Esophagus squamous epithelium (tissue), 4 donors: ENCODE results near the gene MCL1.

Source experiments
- POLR2A ChIP-seq, 4 donors: fragments of 450-650 bp; IDR thresholded peaks; one replicate each; pipeline ENCODE4 v1.6.1; 2017; ENCODE audit warnings: antibody characterized with exemption in 4 of 4, mild to moderate bottlenecking in 4 of 4, moderate library complexity in 3 of 4
- TF ChIP-seq, protein P1 (sequence below), 6 experiments: fragments of 450-650 bp in 4 of 6; fragments of 200-600 bp in 2 of 6; sonication (generic) in 2 of 6; IDR thresholded peaks; one replicate each; pipeline ENCODE4 v1.5.1; 2016 to 2019; ENCODE audit warnings: antibody characterized with exemption in 6 of 6, mild to moderate bottlenecking in 4 of 6, moderate library complexity in 4 of 6

DNA sequence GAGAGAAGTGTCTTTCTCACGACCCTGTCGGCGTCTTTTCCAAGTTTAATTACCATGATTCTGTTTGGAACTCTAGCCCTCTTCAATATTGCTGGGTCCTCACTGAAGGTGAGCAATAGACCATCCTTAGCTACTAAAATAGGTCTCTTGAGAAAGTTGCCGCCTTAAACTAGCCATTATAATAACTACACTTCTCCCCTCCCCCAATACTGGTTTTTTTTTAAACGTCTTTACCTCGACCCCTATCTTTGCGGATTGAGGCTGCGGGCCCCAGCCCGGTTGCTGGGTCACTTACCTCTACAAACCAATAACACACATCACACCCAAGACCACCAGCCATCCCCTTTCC lies 49.3 kb upstream of the MCL1 start:
- TF ChIP-seq, protein P1, sequence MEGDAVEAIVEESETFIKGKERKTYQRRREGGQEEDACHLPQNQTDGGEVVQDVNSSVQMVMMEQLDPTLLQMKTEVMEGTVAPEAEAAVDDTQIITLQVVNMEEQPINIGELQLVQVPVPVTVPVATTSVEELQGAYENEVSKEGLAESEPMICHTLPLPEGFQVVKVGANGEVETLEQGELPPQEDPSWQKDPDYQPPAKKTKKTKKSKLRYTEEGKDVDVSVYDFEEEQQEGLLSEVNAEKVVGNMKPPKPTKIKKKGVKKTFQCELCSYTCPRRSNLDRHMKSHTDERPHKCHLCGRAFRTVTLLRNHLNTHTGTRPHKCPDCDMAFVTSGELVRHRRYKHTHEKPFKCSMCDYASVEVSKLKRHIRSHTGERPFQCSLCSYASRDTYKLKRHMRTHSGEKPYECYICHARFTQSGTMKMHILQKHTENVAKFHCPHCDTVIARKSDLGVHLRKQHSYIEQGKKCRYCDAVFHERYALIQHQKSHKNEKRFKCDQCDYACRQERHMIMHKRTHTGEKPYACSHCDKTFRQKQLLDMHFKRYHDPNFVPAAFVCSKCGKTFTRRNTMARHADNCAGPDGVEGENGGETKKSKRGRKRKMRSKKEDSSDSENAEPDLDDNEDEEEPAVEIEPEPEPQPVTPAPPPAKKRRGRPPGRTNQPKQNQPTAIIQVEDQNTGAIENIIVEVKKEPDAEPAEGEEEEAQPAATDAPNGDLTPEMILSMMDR (IDR thresholded peaks at IDR 0.05): no peak
- no peak for TF ChIP-seq POLR2A (IDR thresholded peaks at IDR 0.05)
